ENCODE measurements around the gene NAXD. TPM values are rescaled to one million over a fixed set of nuclear protein-coding genes. Genes with fewer than 3 reads are reported as not detected.

NAXD gene
- total RNA-seq, 2 experiments from 2014 or later: 17.4 to 17.8 TPM

- Mint-ChIP-seq H3K9me3 (no peaks in the 10 kb centered on the region), H3K27me3 (no peaks in the 10 kb centered on the region), H3K27ac (no peak overlapping the region), H3K4me3 (no peak overlapping the region), H3K4me1 (ENCODE audit: low read depth) (no peaks in the 10 kb centered on the region), H3K36me3 (ENCODE audit: low read depth) (peaks cover 54% of the 10 kb centered on the region)
- H3K27me3 ChIP-seq (ENCODE audit: control insufficient read depth in 1 of 2, insufficient read depth in 2 of 2, low read length in 2 of 2): no peaks in the 10 kb centered on the region
- H3K4me3 ChIP-seq (ENCODE audit: low read length): no peak overlapping the region
- H3K4me1 ChIP-seq (ENCODE audit: insufficient read depth, low read length): peaks cover 10% of the 10 kb centered on the region
- ChIA-PET POLR2A (no interaction called here), CTCF (no interaction called here)
- no peaks in the 10 kb centered on the region for H3K9me3 ChIP-seq (ENCODE audit: control insufficient read depth in 1 of 2, insufficient read depth in 1 of 2, low read length in 2 of 2)
- DNase-seq: no peak
- H3K36me3 ChIP-seq (ENCODE audit: insufficient read depth, low read length): peaks cover 45% of the 10 kb centered on the region
- no peak overlapping the region for H3K27ac ChIP-seq (ENCODE audit: low read depth in 1 of 2, low read length in 2 of 2)
- TF ChIP-seq, protein P1, sequence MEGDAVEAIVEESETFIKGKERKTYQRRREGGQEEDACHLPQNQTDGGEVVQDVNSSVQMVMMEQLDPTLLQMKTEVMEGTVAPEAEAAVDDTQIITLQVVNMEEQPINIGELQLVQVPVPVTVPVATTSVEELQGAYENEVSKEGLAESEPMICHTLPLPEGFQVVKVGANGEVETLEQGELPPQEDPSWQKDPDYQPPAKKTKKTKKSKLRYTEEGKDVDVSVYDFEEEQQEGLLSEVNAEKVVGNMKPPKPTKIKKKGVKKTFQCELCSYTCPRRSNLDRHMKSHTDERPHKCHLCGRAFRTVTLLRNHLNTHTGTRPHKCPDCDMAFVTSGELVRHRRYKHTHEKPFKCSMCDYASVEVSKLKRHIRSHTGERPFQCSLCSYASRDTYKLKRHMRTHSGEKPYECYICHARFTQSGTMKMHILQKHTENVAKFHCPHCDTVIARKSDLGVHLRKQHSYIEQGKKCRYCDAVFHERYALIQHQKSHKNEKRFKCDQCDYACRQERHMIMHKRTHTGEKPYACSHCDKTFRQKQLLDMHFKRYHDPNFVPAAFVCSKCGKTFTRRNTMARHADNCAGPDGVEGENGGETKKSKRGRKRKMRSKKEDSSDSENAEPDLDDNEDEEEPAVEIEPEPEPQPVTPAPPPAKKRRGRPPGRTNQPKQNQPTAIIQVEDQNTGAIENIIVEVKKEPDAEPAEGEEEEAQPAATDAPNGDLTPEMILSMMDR (IDR thresholded peaks at IDR 0.05): no peak
- no peak for ATAC-seq (ENCODE audit: poor library complexity)
- intact Hi-C loops (cut with DNase I, micrococcal nuclease): no loop called here
These were observed 32.9 kb downstream of the NAXD start for GRCh38 chr13:110648146-110648819.

GRCh38 chr13:110648848-110649421 lies 33.6 kb downstream of the NAXD start:
- H3K27ac Mint-ChIP-seq: no peak overlapping the region
- peaks cover 43% of the 10 kb centered on the region for H3K36me3 ChIP-seq (ENCODE audit: insufficient read depth, low read length)
- H3K27me3 ChIP-seq (ENCODE audit: control insufficient read depth in 1 of 2, insufficient read depth in 2 of 2, low read length in 2 of 2): no peaks in the 10 kb centered on the region
- no peaks in the 10 kb centered on the region for H3K4me1 Mint-ChIP-seq (ENCODE audit: low read depth)
- H3K4me3 ChIP-seq (ENCODE audit: low read length): no peak overlapping the region
- no peak overlapping the region for H3K27ac ChIP-seq (ENCODE audit: low read depth in 1 of 2, low read length in 2 of 2)
- H3K4me1 ChIP-seq (ENCODE audit: insufficient read depth, low read length): peaks cover 10% of the 10 kb centered on the region
- no peaks in the 10 kb centered on the region for H3K27me3 Mint-ChIP-seq
- DNase-seq (no peak), ATAC-seq (ENCODE audit: poor library complexity) (no peak)
- intact Hi-C loops (cut with DNase I, micrococcal nuclease): no loop called here
- no peaks in the 10 kb centered on the region for H3K9me3 ChIP-seq (ENCODE audit: control insufficient read depth in 1 of 2, insufficient read depth in 1 of 2, low read length in 2 of 2)
- no peak overlapping the region for H3K4me3 Mint-ChIP-seq
- ChIA-PET POLR2A (no interaction called here), CTCF (no interaction called here)
- peaks cover 54% of the 10 kb centered on the region for H3K36me3 Mint-ChIP-seq (ENCODE audit: low read depth)
- no peaks in the 10 kb centered on the region for H3K9me3 Mint-ChIP-seq
- TF ChIP-seq, protein P1 (IDR thresholded peaks at IDR 0.05): no peak

DNA sequence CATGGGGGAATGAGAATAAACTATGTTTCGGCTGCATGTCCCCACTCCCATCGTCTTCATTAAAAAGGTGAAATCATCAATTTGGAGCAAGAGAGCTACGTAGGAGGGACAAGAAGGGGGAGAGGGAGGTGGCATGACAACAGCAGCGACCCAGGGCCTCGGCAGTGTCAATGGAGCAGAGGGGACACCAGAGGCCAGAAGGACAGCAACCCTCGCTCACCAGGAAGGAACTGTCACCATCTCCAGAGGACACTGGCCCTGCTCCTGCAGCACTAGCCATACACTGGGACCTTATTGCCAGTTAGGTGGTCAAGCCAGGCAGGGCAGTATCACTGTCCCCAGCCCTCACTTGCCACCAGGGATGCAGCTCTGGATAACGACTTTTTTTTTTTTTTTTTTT lies 34.2 kb downstream of the NAXD start:
- POLR2A ChIA-PET: no interaction called here
- intact Hi-C loops (cut with DNase I, micrococcal nuclease): no loop called here
- H3K27me3 Mint-ChIP-seq: no peaks in the 10 kb centered on the region
- no peak overlapping the region for H3K4me3 Mint-ChIP-seq
- ATAC-seq (ENCODE audit: poor library complexity) (no peak), DNase-seq (no peak)
- TF ChIP-seq, protein P1 (IDR thresholded peaks at IDR 0.05): no peak
- peaks cover 51% of the 10 kb centered on the region for H3K36me3 Mint-ChIP-seq (ENCODE audit: low read depth)
- no peaks in the 10 kb centered on the region for H3K27me3 ChIP-seq (ENCODE audit: control insufficient read depth in 1 of 2, insufficient read depth in 2 of 2, low read length in 2 of 2)
- H3K27ac Mint-ChIP-seq: no peak overlapping the region
- no peaks in the 10 kb centered on the region for H3K4me1 Mint-ChIP-seq (ENCODE audit: low read depth)
- peaks cover 10% of the 10 kb centered on the region for H3K4me1 ChIP-seq (ENCODE audit: insufficient read depth, low read length)
- H3K9me3 ChIP-seq (ENCODE audit: control insufficient read depth in 1 of 2, insufficient read depth in 1 of 2, low read length in 2 of 2): no peaks in the 10 kb centered on the region
- CTCF ChIA-PET: no interaction called here
- H3K27ac ChIP-seq (ENCODE audit: low read depth in 1 of 2, low read length in 2 of 2): no peak overlapping the region
- no peaks in the 10 kb centered on the region for H3K9me3 Mint-ChIP-seq
- H3K36me3 ChIP-seq (ENCODE audit: insufficient read depth, low read length): peaks cover 43% of the 10 kb centered on the region
- no peak overlapping the region for H3K4me3 ChIP-seq (ENCODE audit: low read length)
